Skeletal muscle satellite cell (primary cell): ENCODE measurements around the gene OTOP3.

ENCODE experiments used
- H3K27me3 ChIP-seq: 2 replicates; pipeline ENCODE4 v1.7.0; 2013; ENCODE audit warnings: low read length; ENCODE audit not compliant: control insufficient read depth, insufficient read depth
- H3K36me3 ChIP-seq: 2 replicates; pipeline ENCODE4 v1.7.0; 2013; ENCODE audit warnings: mild to moderate bottlenecking, control low read depth, low read length; ENCODE audit not compliant: insufficient read depth
- H3K4me1 ChIP-seq: 2 replicates; pipeline ENCODE4 v1.7.0; 2013; ENCODE audit warnings: low read length; ENCODE audit not compliant: control insufficient read depth, insufficient read depth
- H3K4me2 ChIP-seq: 2 replicates; pipeline ENCODE4 v1.7.0; 2013; ENCODE audit warnings: mild to moderate bottlenecking, low read length
- H3K4me3 ChIP-seq: 2 replicates; pipeline ENCODE4 v1.7.0; 2013; ENCODE audit warnings: low read length
- H3K9ac ChIP-seq: 2 replicates; pipeline ENCODE4 v1.7.0; 2013; ENCODE audit warnings: mild to moderate bottlenecking, low read depth, low read length, moderate library complexity
- H3K9me3 ChIP-seq: replicated peaks from 2 replicates; pipeline ENCODE4 v1.7.0; 2013; ENCODE audit warnings: mild to moderate bottlenecking, control low read depth, low read length

Gene OTOP3

GRCh38 chr17:74919440-74920305 is 16.0 kb upstream of the OTOP3 start:
- Histone ChIP-seq H3K4me2 (no peak overlapping the region), H3K4me3 (no peak overlapping the region), H3K9me3 (no peaks in the 10 kb centered on the region), H3K27me3 (peaks cover 48% of the 10 kb centered on the region), H3K4me1 (no peaks in the 10 kb centered on the region), H3K9ac (no peak overlapping the region), H3K36me3 (no peaks in the 10 kb centered on the region)

- Histone ChIP-seq H3K36me3 (no peaks in the 10 kb centered on the region), H3K4me2 (no peak overlapping the region), H3K4me3 (no peak overlapping the region), H3K27me3 (peaks cover 54% of the 10 kb centered on the region), H3K4me1 (no peaks in the 10 kb centered on the region), H3K9me3 (no peaks in the 10 kb centered on the region), H3K9ac (no peak overlapping the region)
Measured at GRCh38 chr17:74920306-74920620, 15.4 kb upstream of the OTOP3 start.

- Histone ChIP-seq H3K4me2 (no peak overlapping the region), H3K27me3 (peaks cover 57% of the 10 kb centered on the region), H3K9ac (no peak overlapping the region)
Measured at GRCh38 chr17:74920642-74921025, 15.1 kb upstream of the OTOP3 start.

GRCh38 chr17:74921026-74921681 is 14.5 kb upstream of the OTOP3 start:
- H3K4me1 ChIP-seq, result no peaks in the 10 kb centered on the region
- H3K9me3 ChIP-seq, result no peaks in the 10 kb centered on the region
- H3K36me3 ChIP-seq, result no peaks in the 10 kb centered on the region
- peaks cover 62% of the 10 kb centered on the region for H3K27me3 ChIP-seq
- no peak overlapping the region for H3K4me2 ChIP-seq
- H3K4me3 ChIP-seq, result no peak overlapping the region
- H3K9ac ChIP-seq, result no peak overlapping the region

More at GRCh38 chr17:74920642-74921025, 15.1 kb upstream of the OTOP3 start:
- Histone ChIP-seq H3K36me3 (no peaks in the 10 kb centered on the region), H3K4me1 (no peaks in the 10 kb centered on the region), H3K9me3 (no peaks in the 10 kb centered on the region), H3K4me3 (no peak overlapping the region)

- Histone ChIP-seq H3K4me1 (no peaks in the 10 kb centered on the region), H3K9me3 (no peaks in the 10 kb centered on the region), H3K27me3 (peaks cover 66% of the 10 kb centered on the region), H3K4me2 (no peak overlapping the region), H3K9ac (no peak overlapping the region), H3K4me3 (no peak overlapping the region), H3K36me3 (no peaks in the 10 kb centered on the region)
Measured at GRCh38 chr17:74921769-74922168, 13.9 kb upstream of the OTOP3 start.

GRCh38 chr17:74922172-74922571 is 13.5 kb upstream of the OTOP3 start:
- Histone ChIP-seq H3K4me1 (no peaks in the 10 kb centered on the region), H3K4me2 (no peak overlapping the region), H3K9me3 (no peaks in the 10 kb centered on the region), H3K36me3 (no peaks in the 10 kb centered on the region), H3K27me3 (peaks cover 70% of the 10 kb centered on the region), H3K4me3 (no peak overlapping the region), H3K9ac (no peak overlapping the region)

GRCh38 chr17:74922694-74923537 is 12.8 kb upstream of the OTOP3 start, which contains the start of gene USH1G:
Gene USH1G, minus strand, starts transcription at chr17:74923255. Its CDS starts 182 bp downstream, at chr17:74923073.
- H3K4me3 ChIP-seq, result peak within 1 kb of the TSS; percentile 34
- no peak within 1 kb of the TSS for H3K9ac ChIP-seq
- no peaks in the 10 kb centered on the region for H3K36me3 ChIP-seq
- H3K27me3 ChIP-seq, result peaks cover 74% of the 10 kb centered on the region
- H3K4me2 ChIP-seq, result peak within 1 kb of the TSS; percentile 71
- no peaks in the 10 kb centered on the region for H3K9me3 ChIP-seq
- H3K4me1 ChIP-seq, result no peaks in the 10 kb centered on the region

- Histone ChIP-seq H3K9ac (no peak overlapping the region), H3K4me1 (no peaks in the 10 kb centered on the region), H3K27me3 (peaks cover 77% of the 10 kb centered on the region), H3K9me3 (no peaks in the 10 kb centered on the region), H3K4me2 (peak overlapping the region; percentile 71), H3K4me3 (peak overlapping the region; percentile 34), H3K36me3 (no peaks in the 10 kb centered on the region)
Measured at GRCh38 chr17:74923538-74924249, 12.0 kb upstream of the OTOP3 start.

GRCh38 chr17:74924250-74924948 is 11.3 kb upstream of the OTOP3 start, which contains the start of gene OTOP2:
Gene OTOP2, plus strand, starts transcription at chr17:74924273. Its CDS starts 360 bp downstream, at chr17:74924633.
- H3K36me3 ChIP-seq, result no peaks in the 10 kb centered on the region
- no peaks in the 10 kb centered on the region for H3K9me3 ChIP-seq
- H3K4me1 ChIP-seq, result no peaks in the 10 kb centered on the region
- H3K4me3 ChIP-seq, result peak within 1 kb of the TSS; percentile 34
- peak within 1 kb of the TSS; percentile 71 for H3K4me2 ChIP-seq
- H3K9ac ChIP-seq, result no peak within 1 kb of the TSS
- H3K27me3 ChIP-seq, result peaks cover 78% of the 10 kb centered on the region

GRCh38 chr17:74925242-74925641 is 10.5 kb upstream of the OTOP3 start:
- Histone ChIP-seq H3K4me2 (no peak overlapping the region), H3K9ac (no peak overlapping the region), H3K36me3 (no peaks in the 10 kb centered on the region), H3K27me3 (peaks cover 74% of the 10 kb centered on the region), H3K9me3 (no peaks in the 10 kb centered on the region), H3K4me3 (no peak overlapping the region), H3K4me1 (no peaks in the 10 kb centered on the region)
